ENCODE results near the gene HPSE2.

DNA sequence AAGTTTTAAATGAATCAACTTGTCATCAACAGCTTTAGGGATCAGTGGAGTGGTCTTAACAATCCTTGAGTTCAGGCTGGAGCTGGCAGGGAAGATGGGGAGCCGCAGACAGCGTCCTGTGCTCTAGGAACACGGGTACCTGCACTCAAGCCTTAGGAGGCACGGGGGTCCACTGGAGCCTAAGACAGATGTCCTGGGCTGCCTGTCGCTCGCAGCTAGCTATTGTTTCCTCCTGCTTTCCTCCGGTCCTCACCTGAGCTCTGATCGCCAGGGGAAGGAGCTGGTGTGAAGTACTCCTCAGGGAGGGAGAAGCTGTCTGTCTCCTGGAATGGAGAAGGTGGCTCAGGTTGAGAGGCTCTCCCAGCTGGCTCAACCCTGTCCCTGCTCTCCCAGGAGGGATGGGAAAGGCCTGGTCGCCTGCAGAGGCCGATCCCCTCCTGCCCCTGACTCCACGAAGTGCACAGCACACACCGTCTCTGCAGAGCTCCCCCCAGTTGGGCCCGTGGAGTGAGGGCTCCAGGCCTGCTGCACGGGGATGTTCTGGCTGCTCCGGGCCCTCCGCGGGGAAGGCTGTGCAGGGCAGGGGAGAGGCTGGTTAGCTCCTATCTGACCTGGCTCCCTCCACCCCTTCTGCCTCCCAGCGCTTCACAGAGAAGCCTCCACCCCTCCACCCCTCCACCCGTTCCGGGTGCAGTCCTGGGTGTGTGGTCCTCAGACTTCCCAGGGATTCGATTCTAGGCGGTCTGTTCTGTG lies 806.2 kb downstream of the HPSE2 start:
- TF ChIP-seq CTCF (conservative IDR thresholded peaks at IDR 0.05) (no peak), ZFX (IDR thresholded peaks at IDR 0.05) (no peak)

Data from C4-2B (cell line).